C4-2B (cell line): Measurements from ENCODE around the gene WNT11.

Source experiments
- CTCF ChIP-seq: fragments of 450-650 bp; conservative IDR thresholded peaks from 2 replicates; pipeline ENCODE4 v1.5.1; 2017; ENCODE audit warnings: mild to moderate bottlenecking
- ZFX ChIP-seq: fragments of 450-650 bp; IDR thresholded peaks from 2 replicates; pipeline ENCODE4 v1.6.1; 2017

- TF ChIP-seq CTCF (no peak), ZFX (no peak)
Observed at GRCh38 chr11:76197941-76198640, 8.2 kb downstream of the WNT11 start.
